RWPE2 (cell line): ENCODE measurements around the gene SLCO6A1.

Experiments used
- ATAC-seq: fragments of 200-7000 bp; cut with Tn5 transposase; 3 replicates; pipeline ENCODE4 v1.9.1; 2021; ENCODE audit warnings: low read depth
- DNase-seq: peaks from one replicate; pipeline ENCODE4 v3.0.0-alpha.2; 2020; ENCODE audit warnings: low spot score
- H3K27ac ChIP-seq: fragments of 450-650 bp; 2 replicates; pipeline ENCODE4 v1.5.1; 2017; ENCODE audit warnings: mild to moderate bottlenecking; ENCODE audit not compliant: poor library complexity, severe bottlenecking
- H3K27me3 ChIP-seq: fragments of 250-450 bp; sonication (Bioruptor Pico); 2 replicates; pipeline ENCODE4 v1.5.1; 2021; ENCODE audit warnings: mild to moderate bottlenecking, moderate library complexity; ENCODE audit not compliant: insufficient read depth, poor library complexity, severe bottlenecking
- H3K36me3 ChIP-seq: fragments of 250-450 bp; sonication (Bioruptor Pico); 2 replicates; pipeline ENCODE4 v1.5.1; 2020; ENCODE audit warnings: low read depth, mild to moderate bottlenecking, moderate library complexity
- H3K4me1 ChIP-seq: fragments of 250-450 bp; sonication (Bioruptor Pico); 2 replicates; pipeline ENCODE4 v1.5.1; 2021; ENCODE audit warnings: mild to moderate bottlenecking, moderate library complexity; ENCODE audit not compliant: insufficient read depth, poor library complexity, severe bottlenecking
- H3K4me3 ChIP-seq: fragments of 250-450 bp; sonication (Bioruptor Pico); 2 replicates; pipeline ENCODE4 v1.5.1; 2021; ENCODE audit warnings: mild to moderate bottlenecking, moderate library complexity; ENCODE audit not compliant: severe bottlenecking
- H3K9me3 ChIP-seq: fragments of 250-450 bp; sonication (Bioruptor Pico); 2 replicates; pipeline ENCODE4 v1.5.1; 2021; ENCODE audit warnings: mild to moderate bottlenecking, moderate library complexity; ENCODE audit not compliant: severe bottlenecking
- TF ChIP-seq, protein P1 (sequence below): fragments of 450-650 bp; IDR thresholded peaks from one replicate; pipeline ENCODE4 v1.5.1; 2017; ENCODE audit warnings: mild to moderate bottlenecking, moderate library complexity; ENCODE audit not compliant: poor library complexity, severe bottlenecking

SLCO6A1 gene

DNA sequence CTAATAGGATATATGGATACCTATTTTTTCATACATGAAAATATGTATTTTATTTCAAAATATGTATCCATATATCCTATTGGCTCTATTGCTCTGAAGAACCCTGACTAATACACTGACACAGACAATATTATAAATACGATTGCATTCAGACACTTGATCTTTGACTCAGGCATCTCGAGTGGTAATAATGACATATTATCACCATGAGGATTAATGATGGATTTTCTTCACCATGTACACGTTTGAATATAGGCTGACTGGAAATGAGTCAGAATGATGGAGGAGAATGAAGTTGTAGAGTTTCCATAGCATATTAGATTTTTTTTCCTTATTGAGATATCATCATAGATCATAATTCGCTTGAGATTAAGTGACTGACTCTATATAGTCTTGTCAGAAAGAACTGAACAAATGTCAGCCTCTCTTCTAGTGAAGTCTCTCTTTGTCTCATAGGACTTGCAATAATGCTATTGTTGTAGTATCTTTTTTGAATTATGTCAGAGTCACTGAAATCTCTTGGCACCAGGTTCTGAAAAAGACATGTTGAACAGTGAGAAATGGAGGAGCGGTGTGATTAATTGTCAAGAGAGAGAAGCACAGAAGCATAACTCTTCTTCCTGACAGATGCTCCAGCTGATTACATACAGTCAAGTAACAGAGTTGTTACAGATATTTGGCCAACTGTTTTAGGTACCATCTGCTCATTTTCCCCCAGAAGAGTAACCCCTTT is 41.4 kb upstream of the SLCO6A1 start:
- H3K4me3 ChIP-seq: no peak overlapping the region
- no peaks in the 10 kb centered on the region for H3K4me1 ChIP-seq
- no peak for DNase-seq
- no peaks in the 10 kb centered on the region for H3K27me3 ChIP-seq
- H3K9me3 ChIP-seq: no peaks in the 10 kb centered on the region
- no peaks in the 10 kb centered on the region for H3K36me3 ChIP-seq
- no peak for ATAC-seq
- TF ChIP-seq, protein P1, sequence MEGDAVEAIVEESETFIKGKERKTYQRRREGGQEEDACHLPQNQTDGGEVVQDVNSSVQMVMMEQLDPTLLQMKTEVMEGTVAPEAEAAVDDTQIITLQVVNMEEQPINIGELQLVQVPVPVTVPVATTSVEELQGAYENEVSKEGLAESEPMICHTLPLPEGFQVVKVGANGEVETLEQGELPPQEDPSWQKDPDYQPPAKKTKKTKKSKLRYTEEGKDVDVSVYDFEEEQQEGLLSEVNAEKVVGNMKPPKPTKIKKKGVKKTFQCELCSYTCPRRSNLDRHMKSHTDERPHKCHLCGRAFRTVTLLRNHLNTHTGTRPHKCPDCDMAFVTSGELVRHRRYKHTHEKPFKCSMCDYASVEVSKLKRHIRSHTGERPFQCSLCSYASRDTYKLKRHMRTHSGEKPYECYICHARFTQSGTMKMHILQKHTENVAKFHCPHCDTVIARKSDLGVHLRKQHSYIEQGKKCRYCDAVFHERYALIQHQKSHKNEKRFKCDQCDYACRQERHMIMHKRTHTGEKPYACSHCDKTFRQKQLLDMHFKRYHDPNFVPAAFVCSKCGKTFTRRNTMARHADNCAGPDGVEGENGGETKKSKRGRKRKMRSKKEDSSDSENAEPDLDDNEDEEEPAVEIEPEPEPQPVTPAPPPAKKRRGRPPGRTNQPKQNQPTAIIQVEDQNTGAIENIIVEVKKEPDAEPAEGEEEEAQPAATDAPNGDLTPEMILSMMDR: no peak
- no peak overlapping the region for H3K27ac ChIP-seq

DNA sequence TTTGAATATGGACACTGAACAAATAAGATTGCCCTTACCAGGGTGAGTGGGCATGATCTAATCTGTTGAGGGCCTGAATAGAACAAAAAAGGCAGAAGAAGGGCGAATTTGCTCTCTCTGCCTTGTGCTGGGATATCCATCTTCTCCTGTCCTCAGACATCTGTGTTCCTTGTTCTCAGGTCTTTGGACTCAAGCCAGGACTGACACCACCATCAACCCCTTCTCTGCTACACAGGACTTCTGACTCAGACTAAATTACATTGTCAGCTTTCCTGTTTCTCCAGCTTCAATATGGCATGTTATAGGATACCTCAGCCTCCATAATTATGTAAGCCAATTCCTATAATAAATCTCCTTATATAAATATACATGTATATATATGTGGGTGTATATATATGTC is 40.8 kb upstream of the SLCO6A1 start:
- H3K27me3 ChIP-seq: no peaks in the 10 kb centered on the region
- H3K4me1 ChIP-seq: no peaks in the 10 kb centered on the region
- H3K9me3 ChIP-seq: no peaks in the 10 kb centered on the region
- H3K36me3 ChIP-seq: no peaks in the 10 kb centered on the region
- peak; percentile 55; the same call in 2 of the 3 replicates for ATAC-seq
- no peak for DNase-seq
- H3K27ac ChIP-seq: no peak overlapping the region
- H3K4me3 ChIP-seq: no peak overlapping the region
- TF ChIP-seq, protein P1: no peak

DNA sequence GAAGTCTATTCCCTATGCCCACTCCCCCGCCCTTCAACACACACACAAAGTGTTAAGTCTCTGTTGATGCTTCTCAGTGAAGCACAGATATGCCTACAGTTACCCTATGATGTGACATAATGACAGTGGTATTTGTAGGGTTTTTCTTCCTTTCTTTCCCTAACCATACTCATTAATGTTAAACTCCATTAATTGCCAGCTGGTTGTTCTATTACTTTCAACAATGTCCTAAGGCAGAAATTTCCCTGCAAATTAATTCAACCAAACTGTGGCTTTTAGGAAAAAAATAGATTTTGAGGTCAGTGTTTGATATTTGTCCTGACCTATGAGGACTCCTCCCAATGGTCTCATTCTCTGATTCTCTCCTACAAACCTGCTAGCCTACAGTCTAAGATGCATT is 38.2 kb upstream of the SLCO6A1 start:
- no peaks in the 10 kb centered on the region for H3K36me3 ChIP-seq
- H3K4me3 ChIP-seq: no peak overlapping the region
- no peaks in the 10 kb centered on the region for H3K9me3 ChIP-seq
- H3K27me3 ChIP-seq: no peaks in the 10 kb centered on the region
- DNase-seq (no peak), ATAC-seq (no peak)
- H3K27ac ChIP-seq: no peak overlapping the region
- no peaks in the 10 kb centered on the region for H3K4me1 ChIP-seq
- TF ChIP-seq, protein P1: no peak

DNA sequence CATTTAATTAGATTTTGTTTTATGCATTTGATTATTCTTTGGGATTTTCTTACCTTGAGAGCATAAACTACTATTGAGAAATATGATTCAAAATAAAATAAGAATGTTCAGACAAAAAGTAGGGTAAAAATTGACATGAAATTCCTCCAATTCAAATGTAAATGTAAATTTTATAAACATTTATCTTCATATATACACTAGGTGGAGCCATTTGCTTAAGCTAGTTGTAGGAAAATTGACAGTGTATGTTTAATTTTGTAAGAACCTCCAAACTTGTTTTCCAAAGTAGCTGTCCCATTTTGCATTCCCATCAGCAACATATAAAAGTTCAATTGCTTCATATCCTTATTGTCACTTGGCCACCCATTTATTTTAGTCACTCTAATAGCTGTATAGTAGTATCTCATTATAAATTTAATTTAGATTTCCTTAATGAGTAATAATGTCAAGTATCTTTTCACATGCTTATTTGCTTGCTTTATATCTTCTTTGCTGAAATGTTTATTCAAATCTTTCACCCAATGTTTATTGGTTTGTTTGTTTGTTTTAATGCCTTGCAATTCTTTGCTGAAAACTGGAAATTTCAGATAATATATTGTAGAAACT is 37.6 kb upstream of the SLCO6A1 start:
- Histone ChIP-seq H3K9me3 (no peaks in the 10 kb centered on the region), H3K4me1 (no peaks in the 10 kb centered on the region), H3K27me3 (no peaks in the 10 kb centered on the region), H3K36me3 (no peaks in the 10 kb centered on the region), H3K4me3 (no peak overlapping the region), H3K27ac (no peak overlapping the region)
- DNase-seq (no peak), ATAC-seq (no peak)
- TF ChIP-seq, protein P1: peak; percentile 88

DNA sequence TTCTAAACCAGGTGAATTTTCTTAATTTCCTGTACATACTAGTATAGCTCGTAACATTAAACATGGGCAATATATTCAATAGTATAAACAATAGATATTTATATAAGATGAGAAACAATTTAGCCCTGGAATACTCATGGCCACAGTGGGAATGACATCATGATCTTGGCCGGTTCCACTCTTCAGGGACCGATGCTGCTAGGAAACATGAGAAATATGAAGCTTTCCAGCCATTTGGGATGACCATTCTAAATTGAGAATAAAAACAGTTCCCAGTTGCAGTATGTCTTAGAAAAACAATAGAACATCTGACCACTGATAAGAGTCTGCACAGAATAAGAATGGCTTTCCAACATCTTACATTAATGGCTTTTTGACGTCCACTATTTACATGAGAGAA is 33.3 kb upstream of the SLCO6A1 start:
- Histone ChIP-seq H3K27ac (no peak overlapping the region), H3K36me3 (no peaks in the 10 kb centered on the region), H3K9me3 (no peaks in the 10 kb centered on the region), H3K4me1 (no peaks in the 10 kb centered on the region), H3K4me3 (no peak overlapping the region), H3K27me3 (no peaks in the 10 kb centered on the region)
- DNase-seq (no peak), ATAC-seq (no peak)
- TF ChIP-seq, protein P1: no peak
